Osteocyte (in vitro differentiated cells): ENCODE data around the gene F8A2. TPM values are rescaled to one million over a fixed set of nuclear protein-coding genes. Genes with fewer than 3 reads are reported as not detected.
A peak's percentile ranks its signal among the peaks of the same experiment; 100 is the strongest.
"Not testable (repeated sequence)": the region's sequence is repeated elsewhere in the genome, so short reads cannot be mapped to it uniquely, and the experiment has no call there.

Experiments
- DNase-seq: peaks from one replicate; pipeline ENCODE4 v3.0.0; 2021; ENCODE audit warnings: mixed read lengths; ENCODE audit not compliant: unreplicated experiment; ENCODE audit errors: extremely low spot score
- H3K27ac Mint-ChIP-seq: one replicate; pipeline ENCODE4 v1.8.0; 2021; ENCODE audit warnings: mild to moderate bottlenecking, mixed read lengths; ENCODE audit not compliant: unreplicated experiment
- H3K27me3 Mint-ChIP-seq: one replicate; pipeline ENCODE4 v1.8.0; 2021; ENCODE audit warnings: mixed read lengths; ENCODE audit not compliant: unreplicated experiment
- H3K36me3 Mint-ChIP-seq: one replicate; pipeline ENCODE4 v1.8.0; 2021; ENCODE audit warnings: mixed read lengths; ENCODE audit not compliant: unreplicated experiment
- H3K4me1 Mint-ChIP-seq: one replicate; pipeline ENCODE4 v1.8.0; 2021; ENCODE audit warnings: mixed read lengths; ENCODE audit not compliant: unreplicated experiment
- H3K4me3 Mint-ChIP-seq: one replicate; pipeline ENCODE4 v1.8.0; 2021; ENCODE audit warnings: mild to moderate bottlenecking, moderate library complexity, mixed read lengths; ENCODE audit not compliant: unreplicated experiment
- H3K9me3 Mint-ChIP-seq: one replicate; pipeline ENCODE4 v1.8.0; 2021; ENCODE audit warnings: mixed read lengths; ENCODE audit not compliant: unreplicated experiment
- CTCF ChIP-seq: fragments of 200-600 bp; sonication (generic); IDR thresholded peaks from 2 replicates; pipeline ENCODE4 v1.5.0; 2021; ENCODE audit warnings: antibody characterized with exemption, mild to moderate bottlenecking, moderate library complexity
- microRNA-seq: library from miRNA; unstranded; fragments of <30 nt; microRNA quantifications from one replicate; pipeline ENCODE4 v1.1.0, GENCODE V29; 2020; ENCODE audit not compliant: unreplicated experiment
- total RNA-seq: library from RNA; stranded (reverse); gene quantifications from 2 replicates; pipeline ENCODE4 v1.2.1, GENCODE V29; 2021

Gene F8A2
- total RNA-seq, 1 donor from 2014 or later, result not detected

GRCh38 chrX:155382529-155382967, 653 bp downstream of the F8A2 start:
- H3K27ac Mint-ChIP-seq, DNase-seq, H3K4me1 Mint-ChIP-seq, H3K9me3 Mint-ChIP-seq, H3K4me3 Mint-ChIP-seq, H3K36me3 Mint-ChIP-seq, H3K27me3 Mint-ChIP-seq: not testable (repeated sequence)

- Mint-ChIP-seq H3K27ac (no peak overlapping the region), H3K9me3 (peaks cover 46% of the 10 kb centered on the region), H3K36me3 (peaks cover 2% of the 10 kb centered on the region), H3K27me3 (no peaks in the 10 kb centered on the region), H3K4me1 (no peaks in the 10 kb centered on the region), H3K4me3 (no peak overlapping the region)
- peak; percentile 76 for DNase-seq
- no peak for TF ChIP-seq CTCF
Observed at GRCh38 chrX:155389634-155390033, 7.7 kb downstream of the F8A2 start.

GRCh38 chrX:155394747-155395276, 12.9 kb downstream of the F8A2 start:
- H3K27me3 Mint-ChIP-seq, H3K27ac Mint-ChIP-seq, H3K4me1 Mint-ChIP-seq, H3K36me3 Mint-ChIP-seq, DNase-seq, H3K4me3 Mint-ChIP-seq: not testable (repeated sequence)
- peaks cover 55% of the 10 kb centered on the region for H3K9me3 Mint-ChIP-seq

GRCh38 chrX:155406429-155406828, 24.5 kb downstream of the F8A2 start:
- TF ChIP-seq CTCF, result no peak

GRCh38 chrX:155417769-155418168, 35.9 kb downstream of the F8A2 start:
- Mint-ChIP-seq H3K4me3 (no peak overlapping the region), H3K9me3 (peaks cover 26% of the 10 kb centered on the region), H3K4me1 (no peaks in the 10 kb centered on the region), H3K36me3 (peaks cover 1% of the 10 kb centered on the region), H3K27me3 (no peaks in the 10 kb centered on the region), H3K27ac (no peak overlapping the region)
- no peak for TF ChIP-seq CTCF
- no peak for DNase-seq

More at GRCh38 chrX:155406429-155406828, 24.5 kb downstream of the F8A2 start:
- H3K36me3 Mint-ChIP-seq, result peaks cover 4% of the 10 kb centered on the region
- DNase-seq, result no peak
- no peaks in the 10 kb centered on the region for H3K4me1 Mint-ChIP-seq
- no peaks in the 10 kb centered on the region for H3K27me3 Mint-ChIP-seq
- H3K9me3 Mint-ChIP-seq, result peaks cover 37% of the 10 kb centered on the region
- H3K4me3 Mint-ChIP-seq, result no peak overlapping the region
- no peak overlapping the region for H3K27ac Mint-ChIP-seq

Small RNA genes within 50 kb of the gene (microRNA-seq; reads per million reads assigned to microRNA genes)
- not detected for gene MIR1184-2

Other genes with a start within 250 kb of the F8A2 start
- 34.8 and 41.2 TPM in 2 replicates for gene VBP1, start 165.6 kb upstream of the F8A2 start, total RNA-seq
- gene RAB39B, start 117.6 kb upstream of the F8A2 start, total RNA-seq, result 2.6 and 3.0 TPM in 2 replicates
- 0.44 and 0.99 TPM in 2 replicates for gene CLIC2, start 47.5 kb upstream of the F8A2 start, total RNA-seq
- 4.0 and 5.6 TPM in 2 replicates for gene F8A3, start 76.5 kb downstream of the F8A2 start, total RNA-seq
- 0.91 and 0.97 TPM in 2 replicates for gene SPRY3, start 230.5 kb downstream of the F8A2 start, total RNA-seq
- gene TMLHE, start 230.9 kb downstream of the F8A2 start, total RNA-seq, result 17.1 and 20.8 TPM in 2 replicates